ENCODE results near the gene ARHGAP19.

Gene ARHGAP19

GRCh38 chr10:97228130-97228774 lies 64.2 kb downstream of the ARHGAP19 start:
- DNase-seq, result no peak

DNA sequence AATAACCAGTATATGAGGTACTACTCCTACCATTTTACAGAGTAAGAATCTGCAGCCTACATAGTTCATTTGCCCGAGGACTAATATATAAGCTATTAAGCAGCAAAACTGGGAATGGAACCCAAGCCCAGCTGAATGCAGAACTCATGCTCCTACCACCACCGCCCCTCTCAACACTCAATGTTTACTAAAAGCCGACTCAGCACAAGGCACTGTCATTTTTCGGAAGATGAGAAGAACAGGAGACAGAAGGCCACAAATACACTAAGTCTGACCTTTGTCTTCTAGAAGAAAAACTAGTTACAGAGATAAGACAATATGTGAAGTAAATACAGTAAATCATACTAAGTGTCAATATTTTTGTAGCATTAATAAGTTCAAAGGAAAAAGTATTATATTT lies 66.0 kb downstream of the ARHGAP19 start:
- no peak for DNase-seq

GRCh38 chr10:97224483-97225435 lies 67.7 kb downstream of the ARHGAP19 start:
- DNase-seq, result peak in 1 of 2 experiments; percentile 28

- no peak for DNase-seq
Measured at GRCh38 chr10:97222326-97222961, 70.0 kb downstream of the ARHGAP19 start.

DNA sequence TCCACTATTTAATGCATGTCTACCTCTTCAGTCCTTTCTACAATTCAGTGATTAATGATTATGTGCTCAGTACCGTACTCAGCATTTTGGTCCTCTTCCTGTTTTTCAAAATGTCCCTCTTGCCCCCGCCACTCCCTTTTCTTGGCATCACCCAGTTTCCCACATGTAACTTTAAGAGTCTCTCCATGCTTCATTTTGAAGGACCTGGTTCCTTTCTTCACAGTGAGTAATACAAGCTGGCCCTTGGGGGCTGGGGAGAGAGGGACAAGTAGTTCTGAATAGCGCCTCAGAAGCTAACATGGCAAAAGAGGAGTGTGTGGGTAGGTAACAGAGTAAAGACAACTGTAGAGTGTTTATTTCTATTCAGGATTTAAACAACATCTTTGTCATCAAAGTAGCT lies 72.1 kb downstream of the ARHGAP19 start:
- DNase-seq, result no peak

DNA sequence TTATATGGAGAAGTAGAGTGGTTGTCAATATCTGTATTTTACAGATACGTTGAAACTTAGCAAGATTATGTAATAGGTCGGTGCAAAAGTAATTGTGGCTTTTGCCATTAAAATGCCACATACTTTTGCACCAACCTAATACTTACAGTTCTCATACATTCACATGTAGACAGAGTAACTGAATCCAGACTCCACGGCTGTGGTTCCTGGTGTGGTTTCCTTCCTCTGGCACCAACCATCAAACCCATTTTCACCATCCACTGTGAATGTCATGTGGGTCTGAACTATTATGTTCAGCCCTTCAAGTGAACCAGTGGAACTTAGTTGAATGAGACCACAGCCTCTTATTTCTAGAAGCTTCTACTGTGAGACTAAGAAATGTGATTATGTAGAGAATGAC lies 75.1 kb downstream of the ARHGAP19 start:
- DNase-seq, result no peak

GRCh38 chr10:97215619-97216260 lies 76.7 kb downstream of the ARHGAP19 start:
- DNase-seq, result no peak

- DNase-seq, result no peak
Measured at GRCh38 chr10:97213431-97213830, 79.0 kb downstream of the ARHGAP19 start.

- no peak for DNase-seq
Measured at GRCh38 chr10:97211229-97211628, 81.2 kb downstream of the ARHGAP19 start.

- peak; percentile 84 for DNase-seq
Measured at GRCh38 chr10:97210543-97210960, 81.9 kb downstream of the ARHGAP19 start.

- no peak for DNase-seq
Measured at GRCh38 chr10:97207756-97208346, 84.6 kb downstream of the ARHGAP19 start.

DNA sequence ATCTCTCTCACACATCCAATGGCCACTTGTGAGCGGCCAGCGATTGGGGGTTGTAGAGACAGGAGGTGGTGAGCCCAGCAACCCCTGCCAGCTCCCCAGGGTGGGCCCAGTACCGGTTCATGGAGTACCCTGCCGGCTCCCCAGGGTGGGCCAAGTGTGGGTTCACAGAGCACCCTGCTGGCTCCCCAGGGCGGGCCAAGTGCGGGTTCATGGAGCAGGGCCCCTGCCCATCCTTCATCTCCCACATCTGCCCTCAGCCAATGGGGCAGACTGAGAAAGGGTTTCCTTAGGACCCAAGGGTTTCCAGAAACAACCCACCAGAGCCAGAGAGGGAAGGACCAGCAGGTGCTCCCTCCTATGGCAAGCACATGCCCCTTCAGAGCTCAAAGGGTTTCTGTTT lies 85.3 kb downstream of the ARHGAP19 start:
- DNase-seq, result no peak

DNA sequence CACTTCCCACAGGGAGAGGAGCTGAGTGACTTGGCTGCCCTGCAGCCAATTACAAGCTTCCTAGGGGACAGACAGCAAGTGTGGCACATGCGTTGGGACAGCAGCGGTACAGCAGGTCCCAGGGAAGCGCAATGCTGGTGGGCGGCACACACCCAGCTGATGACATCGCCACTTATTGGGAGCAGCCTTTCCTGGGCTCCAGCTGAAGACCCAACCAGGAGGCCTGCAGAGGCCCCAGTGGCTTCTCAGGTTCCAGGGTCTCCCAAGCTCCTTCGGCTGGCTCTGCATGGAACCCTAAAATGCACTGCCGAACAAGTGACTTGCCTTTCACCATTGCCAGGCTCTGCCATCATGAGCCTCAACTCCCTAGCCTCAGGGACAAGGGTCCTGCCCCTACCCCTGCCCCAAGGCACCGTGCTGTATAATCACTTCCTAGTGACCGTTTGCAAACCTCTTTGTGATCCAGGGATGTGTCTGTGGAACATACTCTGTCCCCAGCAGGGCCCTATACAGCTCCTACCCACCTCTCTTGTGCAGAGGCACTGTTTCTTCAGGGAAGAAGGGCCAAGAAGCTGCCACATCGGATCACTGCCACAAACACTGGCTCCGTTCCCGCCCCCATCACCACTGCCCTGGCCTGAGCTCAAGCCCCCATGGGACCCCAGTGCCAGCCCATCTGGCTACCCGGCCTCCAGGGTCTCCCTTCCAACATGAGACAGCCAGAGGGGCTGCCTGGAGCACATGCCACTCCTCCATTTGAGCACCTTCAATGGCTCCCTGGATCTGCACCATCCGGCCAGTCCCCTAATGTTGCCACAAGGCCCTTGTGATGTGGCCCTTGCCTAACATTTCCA lies 87.4 kb downstream of the ARHGAP19 start:
- DNase-seq, result no peak

- no peak for DNase-seq
Measured at GRCh38 chr10:97203220-97203619, 89.2 kb downstream of the ARHGAP19 start.

- DNase-seq, result no peak
Measured at GRCh38 chr10:97200616-97201015, 91.8 kb downstream of the ARHGAP19 start.

GRCh38 chr10:97199152-97199551 lies 93.3 kb downstream of the ARHGAP19 start:
- DNase-seq, result no peak

- no peak for DNase-seq
Measured at GRCh38 chr10:97197030-97197500, 95.4 kb downstream of the ARHGAP19 start.

- DNase-seq, result peak; percentile 74 to 78
Measured at GRCh38 chr10:97196223-97197029, 96.0 kb downstream of the ARHGAP19 start.

DNA sequence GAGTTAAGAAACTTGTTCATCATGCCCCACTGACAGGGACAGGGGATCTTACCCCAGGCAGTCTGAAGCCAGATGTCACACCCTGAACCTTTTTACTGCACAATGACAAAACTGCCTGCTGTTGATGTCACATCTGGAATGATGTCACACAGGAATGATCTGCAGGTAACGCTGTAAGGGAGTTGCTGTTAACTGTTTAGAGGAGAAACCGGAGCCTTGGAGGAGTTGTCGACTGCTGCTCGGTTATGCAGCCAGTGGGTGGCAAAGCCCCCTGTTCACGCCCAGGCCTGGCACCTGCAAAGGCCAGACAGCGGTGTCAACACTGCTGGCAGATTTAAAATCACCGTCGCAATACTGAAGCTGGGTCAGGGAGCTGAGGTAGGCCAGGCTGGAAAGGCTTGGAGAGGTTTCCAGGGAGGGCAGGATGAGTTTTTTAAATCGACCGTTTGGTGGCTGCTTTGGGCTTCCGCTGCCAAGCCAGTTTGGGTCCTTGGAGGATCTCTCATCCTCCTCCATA lies 96.7 kb downstream of the ARHGAP19 start:
- peak in 1 of 2 experiments; percentile 23 for DNase-seq

DNA sequence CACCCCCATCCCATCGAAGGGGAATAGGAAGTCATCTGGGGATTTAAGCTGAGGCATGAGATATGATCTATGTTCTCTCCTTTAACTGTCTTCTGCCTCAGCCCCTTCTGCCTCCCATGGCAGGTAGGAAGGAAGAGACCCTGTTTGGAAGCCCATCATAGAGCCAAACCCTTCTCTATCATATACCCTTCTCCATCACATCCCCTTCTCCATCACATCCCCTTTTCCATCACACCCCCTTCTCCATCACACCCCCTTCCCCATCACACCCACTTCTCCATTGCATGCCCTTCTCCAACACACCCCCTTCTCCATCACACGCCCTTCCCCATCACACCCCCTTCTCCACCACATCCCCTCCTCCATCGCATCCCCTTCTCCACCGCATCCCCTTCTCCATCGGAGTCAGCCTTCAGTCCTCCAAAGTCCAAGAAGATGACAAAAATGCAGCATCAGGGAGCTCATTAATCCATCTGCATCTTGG lies 99.4 kb downstream of the ARHGAP19 start:
- no peak for DNase-seq
